Thoracic aorta (tissue), 2 donors: ENCODE data around the gene HDAC9. TPM values are rescaled to one million over a fixed set of nuclear protein-coding genes. Genes with fewer than 3 reads are reported as not detected.
"Not testable (repeated sequence)": the region's sequence is repeated elsewhere in the genome, so short reads cannot be mapped to it uniquely, and the experiment has no call there.

Experiments used
- ATAC-seq: fragments of 150-250 bp; one replicate; pipeline ENCODE4 v1.8.0; 2017; ENCODE audit warnings: low read depth; ENCODE audit not compliant: insufficient number of reproducible peaks, low FRiP score
- DNase-seq: peaks from one replicate; pipeline ENCODE4 v3.0.0-alpha.2; 2020; ENCODE audit warnings: low spot score
- H3K27ac ChIP-seq, 2 donors: fragments of 200-600 bp; sonication (generic); 1 replicate in 1 of 2; 2 replicates in 1 of 2; pipeline ENCODE4 v1.5.1; 2016; ENCODE audit warnings: mild to moderate bottlenecking in 2 of 2, moderate library complexity in 2 of 2
- H3K27me3 ChIP-seq: fragments of 200-600 bp; sonication (generic); replicated peaks from 2 replicates; pipeline ENCODE4 v1.6.0; 2016; ENCODE audit warnings: mild to moderate bottlenecking; ENCODE audit not compliant: insufficient read depth
- H3K36me3 ChIP-seq: fragments of 200-600 bp; sonication (generic); one replicate; pipeline ENCODE4 v1.5.1; 2016
- H3K4me1 ChIP-seq, 2 donors: fragments of 200-600 bp; sonication (generic); 1 replicate in 1 of 2; 2 replicates in 1 of 2; pipeline versions ENCODE4 v1.5.1 to v1.6.0; 2016; ENCODE audit warnings: low read depth in 2 of 2, mild to moderate bottlenecking in 1 of 2; ENCODE audit not compliant: control insufficient read depth in 1 of 2
- H3K4me3 ChIP-seq: fragments of 200-600 bp; sonication (generic); 2 replicates; pipeline ENCODE4 v1.5.1; 2016; ENCODE audit warnings: mild to moderate bottlenecking
- H3K9me3 ChIP-seq: fragments of 200-600 bp; sonication (generic); 2 replicates; pipeline ENCODE4 v1.5.1; 2016
- CTCF ChIP-seq: fragments of 200-600 bp; sonication (generic); IDR thresholded peaks from one replicate; pipeline ENCODE4 v1.5.1; 2019; ENCODE audit warnings: antibody characterized with exemption
- total RNA-seq, 2 donors: library from RNA; depleted of rRNA; stranded (reverse); fragments of >200 nt; gene quantifications; one replicate each; pipeline versions ENCODE4 v1.1.0 to v1.2.3, GENCODE V29; 2016

HDAC9 gene
- total RNA-seq, 2 donors from 2014 or later: 64.1 to 81.6 TPM

- DNase-seq (no peak), ATAC-seq (no peak)
- H3K4me3 ChIP-seq: no peak overlapping the region
- H3K27ac ChIP-seq: no peak overlapping the region
- no peak for TF ChIP-seq CTCF
- no peaks in the 10 kb centered on the region for H3K9me3 ChIP-seq
- no peaks in the 10 kb centered on the region for H3K36me3 ChIP-seq
- H3K4me1 ChIP-seq: no peaks in the 10 kb centered on the region
- no peaks in the 10 kb centered on the region for H3K27me3 ChIP-seq
Measured at GRCh38 chr7:18724318-18724717, 228.8 kb downstream of the HDAC9 start.

DNA sequence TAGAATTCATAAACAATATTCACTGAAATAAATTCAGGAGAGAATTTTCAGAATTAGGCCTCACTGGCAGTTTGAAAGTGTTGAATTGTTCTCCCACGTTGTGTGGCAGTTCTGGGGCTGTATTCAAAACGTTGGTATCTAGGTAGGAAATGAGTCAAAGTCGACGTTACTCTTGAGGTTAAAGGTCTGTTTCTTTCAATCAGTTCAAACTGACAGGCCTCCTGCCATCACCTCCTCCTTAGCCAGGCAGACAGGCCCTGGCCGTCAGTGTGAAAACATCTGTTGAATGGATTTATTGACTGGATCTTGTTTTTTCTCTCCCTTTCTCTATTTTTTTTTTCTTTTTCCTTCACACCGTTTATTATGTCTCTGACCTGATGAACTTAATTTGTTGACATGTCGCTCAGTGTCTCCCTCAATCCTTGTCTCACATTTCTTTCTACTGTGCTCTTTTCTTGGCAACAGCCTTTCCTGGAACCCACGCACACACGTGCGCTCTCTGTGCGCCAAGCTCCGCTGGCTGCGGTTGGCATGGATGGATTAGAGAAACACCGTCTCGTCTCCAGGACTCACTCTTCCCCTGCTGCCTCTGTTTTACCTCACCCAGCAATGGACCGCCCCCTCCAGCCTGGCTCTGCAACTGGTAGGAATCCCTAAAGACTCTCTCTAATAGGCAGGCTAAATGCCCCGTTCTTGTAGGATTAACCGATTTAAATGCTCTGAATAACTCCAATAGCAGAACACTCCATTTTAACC, 231.7 kb downstream of the HDAC9 start:
- ATAC-seq (no peak), DNase-seq (no peak)
- Histone ChIP-seq H3K27ac (no peak overlapping the region), H3K4me3 (no peak overlapping the region), H3K9me3 (no peaks in the 10 kb centered on the region), H3K27me3 (no peaks in the 10 kb centered on the region), H3K4me1 (no peaks in the 10 kb centered on the region), H3K36me3 (no peaks in the 10 kb centered on the region)
- no peak for TF ChIP-seq CTCF

DNA sequence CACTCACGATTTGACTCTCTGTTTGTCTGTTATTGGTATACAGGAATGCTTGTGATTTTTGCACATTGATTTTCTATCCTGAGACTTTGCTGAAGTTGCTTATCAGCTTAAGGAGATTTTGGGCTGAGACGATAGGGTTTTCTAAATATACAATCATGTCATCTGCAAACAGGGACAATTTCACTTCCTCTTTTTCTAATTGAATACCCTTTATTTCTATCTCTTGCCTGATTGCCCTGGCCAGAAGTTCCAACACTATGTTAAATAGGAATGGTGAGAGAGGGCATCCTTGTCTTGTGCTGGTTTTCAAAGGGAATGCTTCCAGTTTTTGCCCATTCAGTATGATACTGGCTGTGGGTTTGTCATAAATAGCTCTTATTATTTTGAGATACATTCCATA, 240.5 kb downstream of the HDAC9 start:
- not testable (repeated sequence) for H3K27ac ChIP-seq, DNase-seq, H3K9me3 ChIP-seq, H3K4me1 ChIP-seq, ATAC-seq, H3K36me3 ChIP-seq, H3K27me3 ChIP-seq, H3K4me3 ChIP-seq

DNA sequence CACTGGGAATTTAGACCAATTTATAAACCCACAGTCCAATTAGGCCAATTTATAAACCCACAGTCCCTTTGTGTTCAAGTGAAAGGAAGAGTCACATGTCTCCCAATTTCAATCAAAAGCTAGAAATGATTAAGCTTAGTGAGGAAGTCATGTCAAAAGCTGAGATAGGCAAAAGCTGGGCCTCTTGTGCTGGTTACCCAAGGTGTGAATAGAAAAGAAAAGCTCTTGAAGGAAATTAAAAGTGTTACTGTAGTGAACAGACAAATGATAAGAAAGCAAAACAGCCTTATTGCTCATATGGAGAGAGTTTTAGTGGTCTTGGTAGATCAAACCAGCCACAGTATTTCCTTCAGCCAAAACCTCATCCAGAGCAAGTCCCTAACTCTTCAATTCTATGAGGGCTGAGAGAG, 245.0 kb downstream of the HDAC9 start:
- no peaks in the 10 kb centered on the region for H3K36me3 ChIP-seq
- no peak overlapping the region for H3K27ac ChIP-seq
- no peak for ATAC-seq
- no peak for TF ChIP-seq CTCF
- no peak overlapping the region for H3K4me3 ChIP-seq
- no peaks in the 10 kb centered on the region for H3K4me1 ChIP-seq
- H3K9me3 ChIP-seq: no peaks in the 10 kb centered on the region
- no peaks in the 10 kb centered on the region for H3K27me3 ChIP-seq
- DNase-seq: no peak

GRCh38 chr7:18753972-18754610, 258.5 kb downstream of the HDAC9 start:
- no peak overlapping the region for H3K4me3 ChIP-seq
- H3K27ac ChIP-seq: no peak overlapping the region
- no peaks in the 10 kb centered on the region for H3K36me3 ChIP-seq
- no peak for TF ChIP-seq CTCF
- no peak for DNase-seq
- ATAC-seq: no peak
- H3K9me3 ChIP-seq: no peaks in the 10 kb centered on the region
- H3K4me1 ChIP-seq: peaks cover 0 to 15% of the 10 kb centered on the region in 2 donors
- H3K27me3 ChIP-seq: no peaks in the 10 kb centered on the region
